Measurements from ENCODE around the gene CDK15. TPM values are rescaled to one million over a fixed set of nuclear protein-coding genes. Genes with fewer than 3 reads are reported as not detected.

The CDK15 gene
- total and polyA plus RNA-seq, 2 experiments from 2014 or later = 0.27 TPM; not detected in 1

DNA sequence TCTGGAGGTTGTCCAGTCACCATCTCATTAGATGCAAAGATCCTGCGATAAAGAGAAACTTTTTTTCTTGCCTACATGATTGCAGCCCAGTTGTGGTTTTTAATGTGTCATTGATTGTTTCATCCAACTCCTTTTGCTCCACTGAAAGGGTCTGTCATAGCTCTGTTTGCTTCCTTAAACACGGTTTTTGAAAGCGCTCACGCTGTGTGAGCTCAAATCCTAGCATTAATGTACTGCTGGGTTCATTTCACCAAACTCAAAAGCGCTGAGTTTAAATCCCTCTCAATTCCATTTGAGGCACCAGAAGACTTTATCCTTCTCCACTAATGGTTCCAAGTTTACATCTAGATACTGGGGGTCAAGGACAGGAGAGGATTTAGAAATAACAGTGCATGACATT is 53.6 kb downstream of the CDK15 start (continued):
- TF ChIP-seq, protein P1, sequence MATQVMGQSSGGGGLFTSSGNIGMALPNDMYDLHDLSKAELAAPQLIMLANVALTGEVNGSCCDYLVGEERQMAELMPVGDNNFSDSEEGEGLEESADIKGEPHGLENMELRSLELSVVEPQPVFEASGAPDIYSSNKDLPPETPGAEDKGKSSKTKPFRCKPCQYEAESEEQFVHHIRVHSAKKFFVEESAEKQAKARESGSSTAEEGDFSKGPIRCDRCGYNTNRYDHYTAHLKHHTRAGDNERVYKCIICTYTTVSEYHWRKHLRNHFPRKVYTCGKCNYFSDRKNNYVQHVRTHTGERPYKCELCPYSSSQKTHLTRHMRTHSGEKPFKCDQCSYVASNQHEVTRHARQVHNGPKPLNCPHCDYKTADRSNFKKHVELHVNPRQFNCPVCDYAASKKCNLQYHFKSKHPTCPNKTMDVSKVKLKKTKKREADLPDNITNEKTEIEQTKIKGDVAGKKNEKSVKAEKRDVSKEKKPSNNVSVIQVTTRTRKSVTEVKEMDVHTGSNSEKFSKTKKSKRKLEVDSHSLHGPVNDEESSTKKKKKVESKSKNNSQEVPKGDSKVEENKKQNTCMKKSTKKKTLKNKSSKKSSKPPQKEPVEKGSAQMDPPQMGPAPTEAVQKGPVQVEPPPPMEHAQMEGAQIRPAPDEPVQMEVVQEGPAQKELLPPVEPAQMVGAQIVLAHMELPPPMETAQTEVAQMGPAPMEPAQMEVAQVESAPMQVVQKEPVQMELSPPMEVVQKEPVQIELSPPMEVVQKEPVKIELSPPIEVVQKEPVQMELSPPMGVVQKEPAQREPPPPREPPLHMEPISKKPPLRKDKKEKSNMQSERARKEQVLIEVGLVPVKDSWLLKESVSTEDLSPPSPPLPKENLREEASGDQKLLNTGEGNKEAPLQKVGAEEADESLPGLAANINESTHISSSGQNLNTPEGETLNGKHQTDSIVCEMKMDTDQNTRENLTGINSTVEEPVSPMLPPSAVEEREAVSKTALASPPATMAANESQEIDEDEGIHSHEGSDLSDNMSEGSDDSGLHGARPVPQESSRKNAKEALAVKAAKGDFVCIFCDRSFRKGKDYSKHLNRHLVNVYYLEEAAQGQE (IDR thresholded peaks at IDR 0.05; ENCODE audit: unreplicated experiment) = no peak
- TF ChIP-seq JUNB (IDR thresholded peaks at IDR 0.05; ENCODE audit: unreplicated experiment) = no peak
- TF ChIP-seq EZH2 (IDR thresholded peaks at IDR 0.05; ENCODE audit: low read depth, unreplicated experiment) = no peak
- TF ChIP-seq ZNF114 (CRISPR knock-in tag; IDR thresholded peaks at IDR 0.05) = no peak
- TF ChIP-seq CREB1 (CRISPR knock-in tag; IDR thresholded peaks at IDR 0.05; ENCODE audit: low read depth) = no peak
- no peak for TF ChIP-seq EZH2phosphoT487 (IDR thresholded peaks at IDR 0.05; ENCODE audit: unreplicated experiment)
- TF ChIP-seq, protein P2, sequence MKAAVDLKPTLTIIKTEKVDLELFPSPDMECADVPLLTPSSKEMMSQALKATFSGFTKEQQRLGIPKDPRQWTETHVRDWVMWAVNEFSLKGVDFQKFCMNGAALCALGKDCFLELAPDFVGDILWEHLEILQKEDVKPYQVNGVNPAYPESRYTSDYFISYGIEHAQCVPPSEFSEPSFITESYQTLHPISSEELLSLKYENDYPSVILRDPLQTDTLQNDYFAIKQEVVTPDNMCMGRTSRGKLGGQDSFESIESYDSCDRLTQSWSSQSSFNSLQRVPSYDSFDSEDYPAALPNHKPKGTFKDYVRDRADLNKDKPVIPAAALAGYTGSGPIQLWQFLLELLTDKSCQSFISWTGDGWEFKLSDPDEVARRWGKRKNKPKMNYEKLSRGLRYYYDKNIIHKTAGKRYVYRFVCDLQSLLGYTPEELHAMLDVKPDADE (IDR thresholded peaks at IDR 0.05) = no peak
- TF ChIP-seq NANOG (IDR thresholded peaks at IDR 0.05; ENCODE audit: borderline replicate concordance) = no peak
- TF ChIP-seq, protein P3, sequence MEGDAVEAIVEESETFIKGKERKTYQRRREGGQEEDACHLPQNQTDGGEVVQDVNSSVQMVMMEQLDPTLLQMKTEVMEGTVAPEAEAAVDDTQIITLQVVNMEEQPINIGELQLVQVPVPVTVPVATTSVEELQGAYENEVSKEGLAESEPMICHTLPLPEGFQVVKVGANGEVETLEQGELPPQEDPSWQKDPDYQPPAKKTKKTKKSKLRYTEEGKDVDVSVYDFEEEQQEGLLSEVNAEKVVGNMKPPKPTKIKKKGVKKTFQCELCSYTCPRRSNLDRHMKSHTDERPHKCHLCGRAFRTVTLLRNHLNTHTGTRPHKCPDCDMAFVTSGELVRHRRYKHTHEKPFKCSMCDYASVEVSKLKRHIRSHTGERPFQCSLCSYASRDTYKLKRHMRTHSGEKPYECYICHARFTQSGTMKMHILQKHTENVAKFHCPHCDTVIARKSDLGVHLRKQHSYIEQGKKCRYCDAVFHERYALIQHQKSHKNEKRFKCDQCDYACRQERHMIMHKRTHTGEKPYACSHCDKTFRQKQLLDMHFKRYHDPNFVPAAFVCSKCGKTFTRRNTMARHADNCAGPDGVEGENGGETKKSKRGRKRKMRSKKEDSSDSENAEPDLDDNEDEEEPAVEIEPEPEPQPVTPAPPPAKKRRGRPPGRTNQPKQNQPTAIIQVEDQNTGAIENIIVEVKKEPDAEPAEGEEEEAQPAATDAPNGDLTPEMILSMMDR (conservative IDR thresholded peaks at IDR 0.05; ENCODE audit: low read depth in 2 of 2) = no peak
- TF ChIP-seq STAT1 (IDR thresholded peaks at IDR 0.05; ENCODE audit: unreplicated experiment) = no peak

DNA sequence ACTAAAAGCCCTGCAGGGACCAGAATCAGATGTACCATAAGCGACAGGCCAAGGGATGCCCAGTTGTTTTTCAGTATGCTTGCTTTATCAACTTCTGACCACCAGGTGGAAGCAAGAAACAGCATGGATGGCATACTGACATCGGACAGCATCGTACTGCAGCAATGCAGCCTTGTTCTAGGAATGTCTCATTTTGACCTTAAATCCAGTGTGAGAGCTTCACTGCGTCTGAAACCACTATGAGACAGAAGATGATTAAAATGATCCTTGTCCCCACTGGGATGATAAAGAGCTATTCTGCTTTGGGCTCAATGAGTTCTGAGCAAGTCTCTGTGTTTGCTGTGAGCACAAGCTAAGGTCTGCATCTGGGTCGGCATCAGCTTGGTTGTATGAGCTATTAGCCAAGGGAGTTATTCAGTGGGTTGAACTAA is 54.3 kb downstream of the CDK15 start:
- Mint-ChIP-seq H3K27me3 (ENCODE audit: insufficient read depth, low read depth, poor library complexity) (peaks cover 4% of the 10 kb centered on the region), H3K36me3 (ENCODE audit: low read depth) (no peaks in the 10 kb centered on the region), H3K4me3 (no peak overlapping the region), H3K9me3 (no peaks in the 10 kb centered on the region), H3K4me1 (peaks cover 42% of the 10 kb centered on the region), H3K27ac (no peak overlapping the region)
- 0 out of 2 replicates have a peak, but pooled peaks cover 5% of the 10 kb centered on the region for H3K9me2 ChIP-seq (ENCODE audit: insufficient read depth)
- peak; percentile 87 for ATAC-seq
- no peaks in the 10 kb centered on the region for H3K27me3 ChIP-seq (ENCODE audit: insufficient read depth)
- H2AFZ ChIP-seq = 0 out of 2 replicates have a peak overlapping the region, but pooled peaks have one; percentile 14
- H3K4me1 ChIP-seq (ENCODE audit: insufficient read depth) = peaks cover 30% of the 10 kb centered on the region
- no peaks in the 10 kb centered on the region for H3K79me2 ChIP-seq (replicated peaks; ENCODE audit: insufficient read depth)
- DNase-seq (ENCODE audit: low spot score) = peak; percentile 89
- H3K4me3 ChIP-seq = no peak overlapping the region
- no peak overlapping the region for H3K27ac ChIP-seq (ENCODE audit: low read depth)
- no peaks in the 10 kb centered on the region for H3F3A ChIP-seq (replicated peaks; ENCODE audit: low read depth)
- H3K4me2 ChIP-seq = peak overlapping the region; percentile 81; the same call in 1 of the 2 replicates
- no peaks in the 10 kb centered on the region for H4K20me1 ChIP-seq (replicated peaks; ENCODE audit: insufficient read depth)
- H3K36me3 ChIP-seq (ENCODE audit: insufficient read depth) = no peaks in the 10 kb centered on the region
- TF ChIP-seq, protein P3 (conservative IDR thresholded peaks at IDR 0.05; ENCODE audit: low read depth in 2 of 2) = peak; percentile 86 to 99
